HG03280 (cell line): ENCODE measurements around the gene DLGAP1.
"Not testable (repeated sequence)": the region's sequence is repeated elsewhere in the genome, so short reads cannot be mapped to it uniquely, and the experiment has no call there.

Source experiments
- ATAC-seq: cut with Tn5 transposase; IDR thresholded peaks from one replicate; pipeline ENCODE4 v1.9.1; 2021; ENCODE audit warnings: mild to moderate bottlenecking, moderate library complexity; ENCODE audit not compliant: unreplicated experiment

Gene DLGAP1

DNA sequence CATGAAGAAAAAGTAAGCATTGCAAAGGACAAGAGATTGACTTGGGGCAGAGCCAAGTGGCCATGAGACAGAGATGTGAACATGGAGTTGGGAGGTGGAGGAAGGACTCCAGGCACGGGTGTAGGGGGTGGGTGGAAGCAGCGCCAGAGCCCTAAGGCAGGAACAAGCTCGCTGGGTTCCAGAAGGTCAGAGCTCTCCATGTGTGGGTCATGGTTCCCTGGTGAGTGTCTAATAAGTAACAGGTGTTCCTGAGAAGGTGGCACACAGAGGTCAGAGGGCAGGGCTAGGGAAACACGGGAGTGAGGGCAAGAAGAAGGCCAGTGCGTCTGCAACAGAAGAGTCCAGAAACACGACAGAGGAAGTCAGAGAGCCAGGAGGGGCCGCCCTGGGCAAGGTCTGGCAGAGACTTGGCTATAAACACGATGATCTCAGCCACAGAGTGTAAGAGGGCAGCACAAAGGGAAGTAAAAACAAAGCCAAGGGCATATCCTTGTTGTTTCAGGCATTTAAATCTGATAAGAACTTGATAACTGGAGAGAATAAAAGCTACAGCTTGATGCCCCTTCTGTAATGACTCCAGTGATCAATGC lies 744.3 kb downstream of the DLGAP1 start:
- no peak for ATAC-seq

DNA sequence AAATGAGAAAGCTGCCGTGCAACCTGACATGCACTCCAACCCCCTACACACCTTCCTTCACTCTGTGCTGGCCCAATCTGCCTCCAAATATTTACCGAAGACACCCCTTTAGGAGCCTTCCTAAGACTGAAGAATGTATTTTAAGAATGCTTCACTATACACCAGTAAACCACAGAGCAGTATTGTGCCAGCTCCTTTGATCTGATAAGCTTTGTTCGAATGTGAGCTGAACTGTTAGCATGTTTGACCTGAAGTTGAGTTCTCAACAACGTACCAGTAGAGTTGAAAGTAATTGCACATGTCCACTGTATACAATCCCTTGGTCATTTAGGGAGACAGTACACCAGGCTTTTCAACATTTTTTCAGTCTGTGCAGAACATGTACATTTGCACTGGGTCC lies 745.9 kb downstream of the DLGAP1 start:
- ATAC-seq: no peak

DNA sequence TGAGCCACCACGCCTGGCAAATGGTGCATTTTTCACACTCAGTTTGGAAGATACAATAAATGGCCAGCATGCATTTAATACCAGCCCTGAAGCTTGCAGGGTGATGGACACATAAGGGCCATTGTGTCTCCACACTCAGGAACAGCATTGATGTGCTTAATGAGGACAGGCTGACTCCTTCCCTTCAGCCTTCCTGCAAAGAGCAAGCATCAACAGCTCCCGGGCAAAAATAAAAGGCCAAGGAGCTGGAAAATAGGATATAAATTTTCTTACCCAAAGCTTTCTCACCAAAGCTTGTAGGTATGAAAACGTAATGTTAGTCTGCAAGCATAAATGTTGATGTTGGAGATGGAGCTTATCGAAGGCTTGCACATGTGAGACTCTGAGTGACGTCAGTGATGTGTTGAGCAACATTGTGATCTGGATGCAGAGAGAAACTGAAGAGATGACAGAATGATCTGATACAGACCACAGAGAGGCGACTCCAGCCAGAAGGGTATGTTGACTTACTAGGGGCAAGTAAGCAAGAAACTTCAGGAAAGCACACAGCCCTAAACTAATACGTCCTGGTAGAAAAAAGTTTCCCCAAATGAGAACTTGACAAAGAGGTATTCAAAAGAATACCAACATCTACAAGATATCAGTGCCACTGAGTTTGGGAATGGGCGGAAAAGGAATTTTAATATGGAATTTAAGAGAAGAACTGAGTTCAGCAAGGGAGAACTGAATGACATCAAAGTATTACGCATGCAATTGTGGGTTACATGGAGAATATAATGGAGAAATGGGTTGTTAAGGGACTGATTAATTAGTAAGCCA lies 748.6 kb downstream of the DLGAP1 start:
- ATAC-seq: no peak

DNA sequence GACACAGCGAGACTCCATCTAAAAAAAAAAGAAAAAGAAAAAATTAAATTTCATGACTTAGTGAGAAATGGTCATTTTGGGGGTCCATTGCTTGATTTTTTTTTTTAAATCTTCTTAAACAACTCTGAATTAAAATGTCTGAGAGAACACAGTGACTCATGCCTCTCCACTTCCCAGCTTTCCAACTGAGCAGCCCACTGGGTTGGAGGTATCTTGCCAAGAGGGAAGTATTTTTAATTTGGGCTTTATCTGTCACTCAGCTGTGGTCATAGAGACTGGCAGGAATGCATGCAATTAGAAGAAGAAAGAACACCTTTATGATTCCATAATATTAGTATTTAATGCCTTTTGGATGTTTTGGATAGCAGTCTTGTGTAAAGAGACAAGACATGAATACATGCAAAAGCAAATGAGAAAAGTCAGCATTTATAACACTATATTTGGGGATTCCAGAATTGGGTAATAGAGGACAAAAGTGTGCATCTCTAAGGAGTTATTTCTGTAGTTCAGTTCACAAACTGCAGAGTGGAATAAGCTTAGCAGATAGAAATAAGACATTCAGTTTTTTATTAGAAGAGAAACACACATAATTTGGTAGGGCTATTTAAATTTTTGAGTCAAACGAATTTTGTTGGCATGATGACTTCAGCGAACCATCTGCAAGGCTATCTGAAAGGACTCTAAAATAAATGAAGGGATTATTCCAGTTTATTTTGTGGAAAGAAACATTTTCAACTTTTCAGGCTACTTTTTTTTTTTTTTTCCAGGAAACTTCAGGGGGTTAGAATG lies 750.4 kb downstream of the DLGAP1 start:
- no peak for ATAC-seq

DNA sequence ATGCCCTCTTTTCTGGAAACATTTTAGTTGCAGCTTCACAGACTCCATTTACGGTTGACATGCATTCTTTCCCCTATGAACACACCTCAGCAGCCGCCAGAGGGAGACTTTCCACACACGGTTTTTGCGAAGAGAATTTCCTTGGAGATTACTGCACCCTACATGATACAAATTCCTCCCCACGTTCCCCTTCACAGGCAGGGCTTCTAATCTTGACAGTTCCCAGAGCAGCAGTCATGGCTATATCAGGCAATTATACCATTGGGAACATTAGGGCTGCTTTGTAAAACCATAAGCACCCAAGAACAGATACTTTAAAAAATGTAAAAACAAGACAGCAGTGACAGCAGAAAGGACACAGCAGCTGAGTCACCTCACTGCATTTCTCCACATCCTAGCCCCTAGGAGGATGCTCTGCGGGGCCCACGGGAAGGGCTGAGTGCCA lies 751.4 kb downstream of the DLGAP1 start:
- ATAC-seq: no peak

DNA sequence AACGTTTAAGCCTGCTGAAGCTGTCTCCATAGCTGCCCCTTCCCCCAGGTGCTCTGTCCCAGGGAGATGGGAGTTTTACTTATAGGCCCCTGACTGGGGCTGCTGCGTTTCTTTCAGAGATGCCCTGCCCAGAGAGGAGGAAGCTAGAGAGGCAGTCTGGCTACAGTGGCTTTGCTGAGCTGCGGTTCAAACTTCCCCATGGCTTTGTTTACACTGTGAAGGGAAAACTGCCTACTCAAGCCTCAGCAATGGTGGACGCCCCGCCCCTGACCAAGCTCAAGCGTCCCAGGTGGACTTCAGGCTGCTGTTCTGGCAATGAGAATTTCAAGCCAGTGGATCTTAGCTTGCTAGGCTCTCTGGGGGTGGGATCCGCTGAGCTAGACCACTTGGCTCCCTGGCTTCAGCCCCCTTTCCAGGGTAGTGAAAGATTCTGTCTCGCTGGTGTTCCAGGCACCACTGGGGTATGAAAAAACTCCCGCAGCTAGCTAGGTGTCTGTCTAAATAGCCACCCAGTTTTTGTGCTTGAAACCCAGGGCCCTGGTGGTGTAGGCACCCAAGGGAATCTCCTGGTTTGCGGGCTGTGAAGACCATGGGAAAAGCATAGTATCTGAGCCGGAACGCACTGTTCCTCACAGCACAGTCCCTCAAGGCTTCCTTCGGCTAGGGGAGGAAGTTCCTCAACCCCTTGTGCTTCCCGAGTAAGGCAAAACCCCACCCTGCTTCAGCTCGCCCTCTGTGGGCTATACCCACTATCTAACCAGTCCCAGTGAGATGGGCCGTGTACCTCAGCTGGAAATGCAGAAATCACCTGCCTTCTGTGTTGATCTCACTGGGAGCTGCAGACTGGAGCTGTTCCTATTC lies 755.2 kb downstream of the DLGAP1 start:
- not testable (repeated sequence) for ATAC-seq

DNA sequence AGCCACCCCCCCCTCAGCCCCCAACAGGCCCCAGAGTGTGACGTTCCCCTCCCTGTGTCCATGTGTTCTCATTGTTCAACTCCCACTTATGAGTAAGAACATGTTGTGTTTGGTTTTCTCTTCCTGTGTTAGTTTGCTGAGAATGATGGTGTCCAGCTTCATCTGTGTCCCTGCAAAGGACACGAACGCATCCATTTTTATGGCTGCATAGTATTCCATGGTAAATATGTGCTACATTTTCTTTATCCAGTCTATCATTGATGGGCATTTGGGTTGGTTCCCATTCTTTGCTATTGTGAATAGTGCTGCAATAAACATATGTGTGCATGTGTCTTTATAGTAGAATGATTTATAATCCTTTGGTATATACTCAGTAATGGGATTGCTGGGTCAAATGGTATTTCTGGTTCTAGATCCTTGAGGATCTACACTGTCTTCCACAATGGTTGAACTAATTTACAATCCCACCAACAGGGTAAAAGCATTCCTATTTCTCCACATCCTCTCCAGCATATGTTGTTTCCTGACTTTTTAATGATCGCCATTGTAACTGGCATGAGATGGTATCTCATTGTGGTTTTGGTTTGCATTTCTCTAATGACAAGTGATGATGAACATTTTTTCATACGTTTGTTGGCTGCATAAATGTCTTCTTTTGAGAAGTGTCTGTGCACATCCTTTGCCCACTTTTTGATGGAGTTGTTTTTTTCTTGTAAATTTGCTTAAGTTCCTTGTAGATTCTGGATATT lies 760.9 kb downstream of the DLGAP1 start:
- not testable (repeated sequence) for ATAC-seq

DNA sequence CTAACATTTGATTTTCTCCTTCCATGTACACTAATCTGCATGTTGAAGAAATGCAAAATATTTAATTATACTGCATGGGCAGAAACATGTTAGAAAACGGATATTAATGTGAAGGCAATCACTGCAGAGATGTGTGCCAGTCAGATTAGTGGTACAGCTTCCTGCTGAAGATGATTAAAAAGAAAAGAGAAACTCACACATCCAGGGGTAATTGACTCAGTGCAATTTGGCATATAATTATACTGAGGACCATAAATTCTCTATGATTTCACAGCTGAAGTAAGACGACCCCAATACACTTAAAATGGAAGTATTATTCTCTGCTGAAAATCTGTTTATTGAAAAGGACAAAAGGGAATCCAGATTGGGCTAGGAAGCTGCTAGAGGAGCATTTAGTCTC lies 761.7 kb downstream of the DLGAP1 start:
- no peak for ATAC-seq

DNA sequence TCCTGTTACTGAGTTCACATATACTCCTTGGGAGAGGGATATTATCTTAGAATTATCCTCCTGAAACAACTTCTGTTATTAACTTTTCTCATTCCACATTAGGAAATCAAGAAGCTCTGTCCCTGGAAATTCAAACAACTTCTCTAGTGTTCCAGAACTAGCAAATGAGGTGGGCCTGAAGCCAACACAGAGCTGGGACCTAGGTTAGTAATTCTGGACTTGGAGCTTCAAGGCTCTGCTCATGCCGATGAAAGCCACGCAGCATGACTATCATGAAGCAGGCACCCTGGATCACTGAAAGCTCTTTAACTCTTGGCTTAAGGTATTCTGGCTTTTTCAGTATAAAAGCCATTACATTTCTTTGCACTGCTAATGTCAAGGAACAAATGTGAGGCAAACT lies 762.4 kb downstream of the DLGAP1 start:
- ATAC-seq: no peak

DNA sequence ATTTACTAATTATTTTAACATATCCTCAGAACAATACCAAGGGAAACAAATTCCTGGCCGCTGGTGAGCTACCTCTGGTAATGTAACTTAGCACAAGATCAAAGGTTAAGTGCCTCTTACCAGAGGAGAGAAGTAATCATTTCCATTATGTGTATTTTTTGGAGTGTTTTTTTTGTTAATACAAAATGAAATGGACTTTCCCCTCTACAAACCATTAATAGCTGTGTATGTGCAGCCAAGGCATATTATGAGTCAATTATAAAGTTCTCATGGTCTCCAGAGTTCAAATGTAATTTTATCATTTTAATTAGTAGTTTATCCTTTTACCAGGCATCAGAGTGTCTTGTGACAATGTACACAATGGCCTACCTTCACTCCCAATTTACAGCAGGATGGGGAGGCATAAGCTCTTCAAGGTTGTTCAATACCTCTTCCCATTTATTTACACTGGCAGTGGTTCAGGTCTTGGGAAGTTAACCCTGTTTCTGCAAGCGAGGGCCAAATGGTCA lies 762.9 kb downstream of the DLGAP1 start:
- no peak for ATAC-seq

DNA sequence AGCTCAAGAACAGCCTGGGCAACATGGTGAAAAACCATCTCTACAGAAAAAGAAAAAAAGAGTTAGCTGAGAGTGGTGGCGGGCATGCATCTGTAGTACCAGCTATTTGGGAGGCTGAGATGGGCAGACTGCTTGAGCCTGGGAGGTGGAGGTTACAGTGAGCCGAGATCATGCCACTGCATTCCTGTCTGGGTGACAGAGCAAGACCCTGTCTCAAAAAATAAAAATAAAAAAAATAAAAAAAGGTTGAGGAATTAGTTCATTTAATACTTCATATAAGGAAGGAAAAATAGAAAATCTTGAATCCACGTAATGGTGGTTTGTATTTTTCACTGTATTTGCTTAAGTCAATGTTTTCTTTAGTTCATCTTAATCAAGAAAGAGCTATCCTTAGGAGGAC lies 763.4 kb downstream of the DLGAP1 start:
- no peak for ATAC-seq

DNA sequence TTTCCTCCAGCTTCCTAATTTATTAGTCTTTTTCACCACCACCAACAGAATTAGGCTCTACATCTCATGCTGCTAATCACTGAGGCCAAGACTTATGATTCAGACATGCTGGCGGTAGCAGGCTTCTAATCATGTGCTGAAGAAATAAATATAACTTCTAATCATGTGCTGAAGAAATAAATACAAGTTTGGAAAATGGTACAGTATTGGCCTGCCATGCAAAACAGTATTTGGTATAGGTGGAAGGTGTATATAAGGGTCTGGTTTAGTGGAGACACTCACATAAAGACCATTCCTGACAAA lies 764.4 kb downstream of the DLGAP1 start:
- no peak for ATAC-seq

DNA sequence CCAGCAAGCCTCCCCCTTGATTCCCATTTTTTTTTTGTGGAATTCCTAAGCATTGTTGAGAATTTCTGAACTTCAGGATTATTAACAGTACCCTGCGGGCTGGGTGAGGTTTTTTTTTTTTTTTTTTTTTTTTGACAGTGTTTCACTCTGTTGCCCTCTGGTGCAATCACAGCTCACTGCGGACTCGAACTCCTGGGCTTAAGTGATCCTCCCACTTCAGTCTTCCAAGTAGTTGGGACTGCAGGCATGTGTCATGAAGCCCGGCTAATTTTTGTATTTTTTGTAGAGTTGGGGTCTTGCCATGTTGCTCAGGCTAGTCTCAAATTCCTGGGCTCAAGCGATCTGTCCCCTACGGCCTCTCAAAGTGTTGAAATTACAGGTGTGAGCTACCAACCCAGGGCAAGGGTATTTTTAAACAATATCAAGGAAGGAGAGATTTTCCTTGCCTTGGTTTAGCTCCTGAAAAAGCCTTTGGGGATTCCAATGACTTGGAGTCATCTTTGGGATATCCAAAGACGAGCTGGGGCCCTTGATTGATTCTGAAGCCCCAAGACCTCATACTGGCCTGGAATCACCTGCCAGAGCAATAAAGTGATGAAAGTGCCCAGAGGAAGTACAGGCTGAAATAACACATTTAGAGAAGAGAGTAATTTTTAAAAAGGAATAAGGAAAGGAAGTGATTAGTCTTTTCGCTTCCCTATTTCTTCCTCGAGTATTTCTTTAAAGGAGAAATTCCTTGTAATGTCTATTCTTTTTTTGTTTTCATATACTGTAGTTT lies 764.9 kb downstream of the DLGAP1 start:
- ATAC-seq: no peak

DNA sequence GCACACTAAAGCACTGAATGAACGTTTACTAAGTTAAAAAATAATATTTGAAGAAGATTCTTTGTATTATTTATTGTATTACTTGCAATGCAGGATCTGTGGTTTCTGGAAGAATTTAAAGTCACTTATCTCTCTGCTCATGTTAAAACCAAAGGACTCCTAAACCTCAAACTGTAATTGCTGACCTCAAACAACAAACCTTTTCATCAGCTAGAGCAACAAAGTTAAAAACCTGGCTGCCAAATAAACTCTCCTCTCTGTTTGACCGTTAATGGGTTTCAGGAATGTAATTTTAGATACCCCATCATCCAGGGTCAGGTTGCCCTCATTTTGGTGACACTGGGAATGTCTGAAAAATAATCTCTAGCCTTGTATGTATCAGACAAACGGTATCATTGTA lies 766.0 kb downstream of the DLGAP1 start:
- no peak for ATAC-seq

DNA sequence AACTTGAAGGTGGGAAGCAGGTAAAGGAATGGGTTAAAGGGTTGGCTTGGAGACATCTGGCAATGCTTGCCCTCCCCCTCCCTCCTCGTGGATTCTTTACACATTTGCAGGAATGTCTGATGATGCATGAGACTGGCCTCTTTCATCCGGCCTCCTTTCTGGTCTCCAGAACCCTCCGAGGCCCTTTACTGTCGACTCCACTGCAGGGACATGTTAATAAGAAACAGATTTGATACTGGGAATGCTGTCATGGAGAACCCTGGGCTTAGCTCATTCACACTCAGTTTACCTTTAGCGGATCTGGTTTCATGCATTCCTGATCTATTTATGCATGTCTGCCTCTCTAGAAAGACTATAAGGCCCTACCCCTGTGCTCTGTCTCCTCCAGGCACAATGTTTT lies 766.4 kb downstream of the DLGAP1 start:
- no peak for ATAC-seq

DNA sequence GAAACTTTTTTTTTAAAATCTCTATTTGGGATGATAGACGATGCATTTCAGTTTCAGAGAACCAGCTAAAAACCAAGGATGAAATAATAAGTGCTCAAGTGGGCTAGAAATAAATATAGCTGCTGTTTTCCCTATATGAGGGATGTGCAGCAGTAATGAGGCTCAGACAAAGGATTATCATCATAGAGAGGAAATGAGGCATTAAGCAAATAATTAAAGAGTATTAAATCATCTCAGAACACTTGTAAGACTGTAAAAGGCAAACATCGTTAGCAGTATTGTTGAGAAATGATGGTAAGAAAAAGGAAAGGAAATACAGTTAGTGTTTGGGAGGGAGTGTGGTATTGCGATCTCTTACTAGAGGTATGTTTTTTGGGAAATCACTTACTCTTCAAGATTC lies 771.6 kb downstream of the DLGAP1 start:
- no peak for ATAC-seq

DNA sequence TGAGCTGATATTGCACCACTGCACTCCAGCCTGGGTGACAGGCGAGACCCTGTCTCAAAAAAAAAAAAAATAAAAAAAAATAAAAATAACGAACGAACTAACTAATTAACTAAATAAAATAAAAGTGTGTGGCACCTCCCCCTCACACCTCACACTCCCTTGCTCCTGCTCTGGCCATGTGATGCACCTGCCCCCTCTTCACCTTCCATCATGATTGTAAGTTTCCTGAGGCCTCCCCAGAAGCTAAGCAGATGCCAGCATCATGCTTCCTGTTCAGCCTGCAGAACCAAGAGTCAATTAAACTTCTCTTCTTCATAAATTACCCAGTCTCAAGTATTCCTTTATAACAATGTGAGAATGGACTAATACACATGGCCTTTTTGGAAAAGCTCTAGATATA lies 773.0 kb downstream of the DLGAP1 start:
- ATAC-seq: no peak

DNA sequence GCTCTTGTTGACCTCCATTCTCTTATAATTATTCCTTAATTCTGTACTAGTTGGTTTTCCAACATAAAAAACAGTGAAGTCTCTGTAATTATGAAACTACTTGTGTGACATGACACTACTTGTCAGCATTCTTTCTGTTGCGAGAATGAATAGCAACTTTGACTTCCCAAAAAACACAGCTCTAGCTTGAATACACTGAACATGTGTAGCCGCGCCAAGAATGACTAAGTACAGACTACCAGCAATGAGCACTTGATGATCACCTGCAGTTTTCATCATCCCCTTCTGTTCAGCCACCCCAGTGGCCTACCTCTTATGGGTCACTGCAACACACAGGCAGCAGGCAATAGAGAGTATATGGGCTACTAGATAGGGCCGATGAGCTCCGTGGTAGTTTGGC lies 775.9 kb downstream of the DLGAP1 start:
- ATAC-seq: no peak

DNA sequence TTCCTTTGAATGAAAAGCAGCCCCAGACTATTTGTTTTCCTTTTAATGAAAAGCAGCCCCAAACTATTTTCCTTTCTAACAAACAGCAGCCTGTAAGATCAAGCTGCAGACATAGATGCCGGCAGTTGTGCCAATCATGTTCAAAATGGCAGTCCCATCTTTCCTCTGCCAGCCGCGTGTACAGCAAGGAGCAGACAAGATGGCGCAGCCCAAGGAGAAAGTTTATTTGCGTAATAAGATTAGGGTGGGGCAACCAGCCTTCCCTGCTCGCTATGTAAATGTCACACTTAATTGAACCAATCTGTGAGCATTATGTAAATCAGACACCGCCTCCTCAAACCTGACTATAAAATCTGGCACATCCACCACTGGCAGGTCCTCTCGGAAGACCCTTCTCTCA lies 779.1 kb downstream of the DLGAP1 start:
- ATAC-seq: no peak
